ENCODE results near the gene PODNL1. TPM values are rescaled to one million over a fixed set of nuclear protein-coding genes. Genes with fewer than 3 reads are reported as not detected.
A peak's percentile ranks its signal among the peaks of the same experiment; 100 is the strongest.

PODNL1 gene
- total RNA-seq, 1 experiment from 2014 or later: not detected

DNA sequence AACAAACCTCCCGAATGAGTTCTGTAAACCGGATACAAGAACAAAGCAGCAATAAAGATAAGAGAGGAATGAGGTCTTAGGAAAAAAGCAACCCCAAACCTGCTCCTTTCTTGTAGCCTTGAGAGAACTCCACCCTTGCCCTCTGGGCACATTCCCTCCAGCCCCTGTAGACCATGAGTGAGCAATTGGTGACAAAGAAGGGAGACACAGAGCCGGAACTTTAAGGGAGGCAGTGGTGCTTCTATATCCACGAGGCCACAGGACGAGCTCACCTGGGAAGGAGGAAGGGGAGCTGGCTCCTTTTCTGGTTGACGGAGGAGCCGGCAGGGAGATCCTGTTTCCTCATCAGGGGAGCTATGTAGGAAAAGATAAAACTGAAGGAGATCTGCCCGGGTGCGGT lies 45.3 kb downstream of the PODNL1 start:
- BruUV-seq (replicated peaks): no TSS peak
- POLR2A ChIA-PET: interaction anchor here (0.6 kb wide), 1 partner anchor 114 kb away, joined by 3 read pairs; no protein-coding TSS in a partner anchor

DNA sequence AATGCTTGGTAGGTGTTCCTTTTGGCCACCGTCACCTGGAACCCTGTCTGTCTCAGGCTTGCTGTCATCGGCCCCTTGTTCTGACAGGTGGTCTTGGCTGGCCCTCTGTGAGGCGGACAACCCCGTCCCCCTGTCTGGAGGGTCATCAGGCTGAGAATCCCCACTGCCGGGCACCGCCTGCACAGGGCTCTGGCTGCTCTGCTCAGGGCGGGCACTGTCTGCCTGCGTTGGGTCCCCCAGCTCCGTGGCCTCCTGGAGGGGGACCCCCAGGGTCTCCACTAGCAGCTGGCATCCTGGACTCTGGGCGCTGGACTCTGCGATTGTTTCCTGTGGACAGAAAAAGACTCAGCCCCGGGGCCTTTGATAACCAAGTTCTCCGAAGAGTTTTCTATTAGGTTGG lies 48.1 kb downstream of the PODNL1 start:
- H3K4me1 Mint-ChIP-seq (ENCODE audit: low read depth, unreplicated experiment): peaks cover 7% of the 10 kb centered on the region

More for the DNA sequence above, 45.3 kb downstream of the PODNL1 start:
- Mint-ChIP-seq H3K4me1 (ENCODE audit: low read depth, unreplicated experiment) (peaks cover 7% of the 10 kb centered on the region), H3K4me3 (ENCODE audit: unreplicated experiment) (peak overlapping the region; percentile 14), H3K27me3 (ENCODE audit: insufficient read depth, unreplicated experiment) (no peaks in the 10 kb centered on the region), H3K36me3 (ENCODE audit: insufficient read depth, unreplicated experiment) (no peaks in the 10 kb centered on the region), H3K27ac (ENCODE audit: unreplicated experiment) (peak overlapping the region; percentile 61), H3K9me3 (ENCODE audit: unreplicated experiment) (no peaks in the 10 kb centered on the region)
- Histone ChIP-seq H3K4me3 (ENCODE audit: low read depth, low read length) (no peak overlapping the region), H3K27me3 (replicated peaks; ENCODE audit: control insufficient read depth, insufficient read depth, low read length) (no peaks in the 10 kb centered on the region), H3K9me3 (no peaks in the 10 kb centered on the region), H3K4me1 (peaks cover 20% of the 10 kb centered on the region), H3K36me3 (ENCODE audit: control insufficient read depth, insufficient read depth, low read length) (no peaks in the 10 kb centered on the region)
- intact Hi-C loops (cut with micrococcal nuclease; ENCODE audit: unreplicated experiment): no loop called here
- TF ChIP-seq, protein P1, sequence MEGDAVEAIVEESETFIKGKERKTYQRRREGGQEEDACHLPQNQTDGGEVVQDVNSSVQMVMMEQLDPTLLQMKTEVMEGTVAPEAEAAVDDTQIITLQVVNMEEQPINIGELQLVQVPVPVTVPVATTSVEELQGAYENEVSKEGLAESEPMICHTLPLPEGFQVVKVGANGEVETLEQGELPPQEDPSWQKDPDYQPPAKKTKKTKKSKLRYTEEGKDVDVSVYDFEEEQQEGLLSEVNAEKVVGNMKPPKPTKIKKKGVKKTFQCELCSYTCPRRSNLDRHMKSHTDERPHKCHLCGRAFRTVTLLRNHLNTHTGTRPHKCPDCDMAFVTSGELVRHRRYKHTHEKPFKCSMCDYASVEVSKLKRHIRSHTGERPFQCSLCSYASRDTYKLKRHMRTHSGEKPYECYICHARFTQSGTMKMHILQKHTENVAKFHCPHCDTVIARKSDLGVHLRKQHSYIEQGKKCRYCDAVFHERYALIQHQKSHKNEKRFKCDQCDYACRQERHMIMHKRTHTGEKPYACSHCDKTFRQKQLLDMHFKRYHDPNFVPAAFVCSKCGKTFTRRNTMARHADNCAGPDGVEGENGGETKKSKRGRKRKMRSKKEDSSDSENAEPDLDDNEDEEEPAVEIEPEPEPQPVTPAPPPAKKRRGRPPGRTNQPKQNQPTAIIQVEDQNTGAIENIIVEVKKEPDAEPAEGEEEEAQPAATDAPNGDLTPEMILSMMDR (IDR thresholded peaks at IDR 0.05; ENCODE audit: insufficient read depth in 1 of 2, low read depth in 1 of 2, low read length in 1 of 2, severe bottlenecking in 1 of 2, unreplicated experiment in 1 of 2): no peak
- peak; percentile 79 to 85 for DNase-seq
- CTCF ChIA-PET: interaction anchor here (0.6 kb wide), 1 partner anchor 151 kb away, joined by 5 read pairs; no protein-coding TSS in a partner anchor

GRCh38 chr19:13888281-13888680 lies 49.9 kb downstream of the PODNL1 start:
- Histone ChIP-seq H3K4me3 (ENCODE audit: low read depth, low read length) (no peak overlapping the region), H3K4me1 (peaks cover 14% of the 10 kb centered on the region), H3K27me3 (replicated peaks; ENCODE audit: control insufficient read depth, insufficient read depth, low read length) (no peaks in the 10 kb centered on the region), H3K36me3 (ENCODE audit: control insufficient read depth, insufficient read depth, low read length) (no peaks in the 10 kb centered on the region), H3K9me3 (no peaks in the 10 kb centered on the region)
- ChIA-PET POLR2A (no interaction called here), CTCF (no interaction called here)
- H3K4me1 Mint-ChIP-seq (ENCODE audit: low read depth, unreplicated experiment): peaks cover 14% of the 10 kb centered on the region
- H3K9me3 Mint-ChIP-seq (ENCODE audit: unreplicated experiment): no peaks in the 10 kb centered on the region
- no TSS peak for BruUV-seq (replicated peaks)
- no peak overlapping the region for H3K4me3 Mint-ChIP-seq (ENCODE audit: unreplicated experiment)
- peaks cover 6% of the 10 kb centered on the region for H3K36me3 Mint-ChIP-seq (ENCODE audit: insufficient read depth, unreplicated experiment)
- TF ChIP-seq, protein P1 (IDR thresholded peaks at IDR 0.05; ENCODE audit: insufficient read depth in 1 of 2, low read depth in 1 of 2, low read length in 1 of 2, severe bottlenecking in 1 of 2, unreplicated experiment in 1 of 2): no peak
- H3K27me3 Mint-ChIP-seq (ENCODE audit: insufficient read depth, unreplicated experiment): no peaks in the 10 kb centered on the region
- no peak overlapping the region for H3K27ac Mint-ChIP-seq (ENCODE audit: unreplicated experiment)
- intact Hi-C loops (cut with micrococcal nuclease; ENCODE audit: unreplicated experiment): no loop called here
- DNase-seq: no peak

More for the DNA sequence above, 48.1 kb downstream of the PODNL1 start:
- no peaks in the 10 kb centered on the region for H3K27me3 ChIP-seq (replicated peaks; ENCODE audit: control insufficient read depth, insufficient read depth, low read length)
- CTCF ChIA-PET: no interaction called here
- intact Hi-C loops (cut with micrococcal nuclease; ENCODE audit: unreplicated experiment): no loop called here
- peaks cover 20% of the 10 kb centered on the region for H3K4me1 ChIP-seq
- H3K27ac Mint-ChIP-seq (ENCODE audit: unreplicated experiment): no peak overlapping the region
- POLR2A ChIA-PET: no interaction called here
- BruUV-seq (replicated peaks): no TSS peak
- no peaks in the 10 kb centered on the region for H3K36me3 Mint-ChIP-seq (ENCODE audit: insufficient read depth, unreplicated experiment)
- TF ChIP-seq, protein P1 (IDR thresholded peaks at IDR 0.05; ENCODE audit: insufficient read depth in 1 of 2, low read depth in 1 of 2, low read length in 1 of 2, severe bottlenecking in 1 of 2, unreplicated experiment in 1 of 2): no peak
- no peaks in the 10 kb centered on the region for H3K27me3 Mint-ChIP-seq (ENCODE audit: insufficient read depth, unreplicated experiment)
- H3K36me3 ChIP-seq (ENCODE audit: control insufficient read depth, insufficient read depth, low read length): no peaks in the 10 kb centered on the region
- H3K4me3 ChIP-seq (ENCODE audit: low read depth, low read length): no peak overlapping the region
- DNase-seq: no peak
- no peaks in the 10 kb centered on the region for H3K9me3 ChIP-seq
- H3K4me3 Mint-ChIP-seq (ENCODE audit: unreplicated experiment): no peak overlapping the region
- no peaks in the 10 kb centered on the region for H3K9me3 Mint-ChIP-seq (ENCODE audit: unreplicated experiment)

Data from Caco-2 (cell line).